GM12872 (cell line): Measurements from ENCODE around the gene RALGPS1.

Experiments
- TF ChIP-seq, protein P1 (sequence below): IDR thresholded peaks from 3 replicates; pipeline ENCODE4 v1.5.1; 2011; ENCODE audit warnings: low read depth, mild to moderate bottlenecking, low read length, moderate library complexity; ENCODE audit not compliant: insufficient read depth

Gene RALGPS1

DNA sequence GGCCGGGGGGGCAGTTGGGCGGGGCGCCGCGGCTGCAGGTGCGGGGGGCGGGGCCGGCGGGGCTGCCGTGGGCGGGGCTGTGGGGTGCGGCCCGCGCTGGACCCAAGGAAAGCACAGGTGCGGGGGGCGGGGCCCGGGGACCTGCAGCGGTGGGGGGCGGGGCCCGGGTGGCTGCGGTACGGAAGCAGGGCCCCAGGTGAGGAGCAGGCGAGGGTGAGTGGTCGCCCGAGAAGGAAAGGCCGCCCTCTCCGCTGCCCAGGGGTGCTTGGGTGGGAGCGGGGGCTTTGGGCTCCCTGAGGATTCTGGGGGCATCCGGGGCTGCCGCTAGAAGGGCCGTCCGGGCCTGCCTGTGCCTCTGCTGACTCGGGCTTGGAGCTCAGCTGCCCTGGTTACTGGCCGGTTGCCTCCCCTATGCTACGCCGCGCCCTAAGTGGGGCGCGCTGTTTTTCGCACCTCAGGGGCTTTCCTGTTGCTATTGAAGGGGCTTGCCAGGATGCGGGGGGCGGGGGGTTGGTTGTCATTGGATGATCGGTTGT lies 767 bp downstream of the RALGPS1 start:
- TF ChIP-seq, protein P1, sequence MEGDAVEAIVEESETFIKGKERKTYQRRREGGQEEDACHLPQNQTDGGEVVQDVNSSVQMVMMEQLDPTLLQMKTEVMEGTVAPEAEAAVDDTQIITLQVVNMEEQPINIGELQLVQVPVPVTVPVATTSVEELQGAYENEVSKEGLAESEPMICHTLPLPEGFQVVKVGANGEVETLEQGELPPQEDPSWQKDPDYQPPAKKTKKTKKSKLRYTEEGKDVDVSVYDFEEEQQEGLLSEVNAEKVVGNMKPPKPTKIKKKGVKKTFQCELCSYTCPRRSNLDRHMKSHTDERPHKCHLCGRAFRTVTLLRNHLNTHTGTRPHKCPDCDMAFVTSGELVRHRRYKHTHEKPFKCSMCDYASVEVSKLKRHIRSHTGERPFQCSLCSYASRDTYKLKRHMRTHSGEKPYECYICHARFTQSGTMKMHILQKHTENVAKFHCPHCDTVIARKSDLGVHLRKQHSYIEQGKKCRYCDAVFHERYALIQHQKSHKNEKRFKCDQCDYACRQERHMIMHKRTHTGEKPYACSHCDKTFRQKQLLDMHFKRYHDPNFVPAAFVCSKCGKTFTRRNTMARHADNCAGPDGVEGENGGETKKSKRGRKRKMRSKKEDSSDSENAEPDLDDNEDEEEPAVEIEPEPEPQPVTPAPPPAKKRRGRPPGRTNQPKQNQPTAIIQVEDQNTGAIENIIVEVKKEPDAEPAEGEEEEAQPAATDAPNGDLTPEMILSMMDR, result no peak

DNA sequence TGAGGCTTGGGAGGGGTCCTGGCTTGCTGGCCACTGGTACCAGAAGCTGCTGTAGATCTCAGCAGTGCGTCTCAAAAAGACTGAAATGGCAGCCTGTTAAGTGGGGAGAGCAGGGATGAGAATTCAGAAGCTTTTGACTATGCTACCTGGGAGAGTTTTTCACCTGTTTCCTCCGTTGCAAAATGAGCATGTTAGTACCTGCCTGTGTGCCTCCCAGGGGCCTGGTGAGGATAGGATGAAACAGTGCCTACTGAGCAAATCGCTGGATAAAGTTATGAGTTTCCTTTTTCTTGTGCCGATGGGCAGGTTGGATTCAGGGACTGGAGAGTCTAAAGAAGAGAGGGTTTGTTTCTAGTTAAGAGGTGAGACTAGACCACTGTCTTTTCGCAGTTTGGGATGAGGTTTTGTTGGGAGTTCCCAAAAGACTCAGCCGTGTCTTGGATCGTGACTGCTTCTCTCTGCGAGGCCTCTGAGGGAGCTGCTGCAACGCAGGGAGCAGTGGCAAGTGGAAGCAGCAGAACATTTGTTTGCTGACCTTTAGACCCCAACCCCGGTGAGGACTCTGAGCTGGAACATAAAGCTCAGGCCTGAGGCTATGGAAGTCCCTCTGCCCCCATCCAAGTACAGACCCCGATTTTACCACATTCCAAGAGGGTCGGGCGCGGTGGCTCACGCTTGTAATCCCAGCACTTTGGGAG lies 1.4 kb downstream of the RALGPS1 start:
- TF ChIP-seq, protein P1, result no peak

DNA sequence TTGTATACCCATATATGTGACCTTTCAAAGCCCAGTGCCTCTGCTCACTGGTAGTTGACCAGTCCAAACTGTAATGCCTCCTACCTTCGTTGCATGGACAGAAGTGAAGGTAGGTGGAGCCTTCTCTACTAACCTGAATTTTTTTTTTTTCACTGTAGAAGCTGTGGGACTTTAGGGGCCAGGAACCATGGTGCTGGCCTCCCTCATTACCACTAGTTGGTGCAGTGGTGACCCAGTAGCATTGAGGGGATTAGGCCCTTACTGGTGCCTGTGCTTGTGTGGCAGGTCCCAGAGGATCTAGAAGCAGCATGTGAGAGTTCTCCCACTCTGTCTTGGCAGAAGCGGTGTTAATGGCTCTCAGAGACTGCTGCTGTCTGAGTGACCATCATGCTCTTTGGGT lies 2.3 kb downstream of the RALGPS1 start:
- TF ChIP-seq, protein P1, result peak; percentile 34; the same call in 2 of the 3 replicates

DNA sequence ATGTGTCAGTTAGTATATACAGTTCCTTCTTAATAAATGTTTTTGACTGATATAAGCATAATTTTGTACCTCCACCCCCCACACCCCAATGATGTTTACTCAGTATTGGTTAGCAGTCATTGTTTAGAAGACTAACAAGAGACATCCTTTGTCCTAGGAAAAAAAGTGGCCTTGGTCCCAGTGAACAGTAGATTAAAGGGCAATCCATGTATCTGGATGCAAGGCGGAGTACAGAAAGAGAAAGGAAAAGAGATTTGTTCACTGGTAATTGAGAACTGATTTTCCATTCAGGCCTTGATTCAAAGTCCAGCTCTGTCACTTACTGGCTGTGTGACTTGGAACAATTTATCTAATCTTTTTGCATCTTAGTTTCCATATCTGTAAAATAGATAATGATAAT lies 4.6 kb downstream of the RALGPS1 start:
- TF ChIP-seq, protein P1, result no peak

DNA sequence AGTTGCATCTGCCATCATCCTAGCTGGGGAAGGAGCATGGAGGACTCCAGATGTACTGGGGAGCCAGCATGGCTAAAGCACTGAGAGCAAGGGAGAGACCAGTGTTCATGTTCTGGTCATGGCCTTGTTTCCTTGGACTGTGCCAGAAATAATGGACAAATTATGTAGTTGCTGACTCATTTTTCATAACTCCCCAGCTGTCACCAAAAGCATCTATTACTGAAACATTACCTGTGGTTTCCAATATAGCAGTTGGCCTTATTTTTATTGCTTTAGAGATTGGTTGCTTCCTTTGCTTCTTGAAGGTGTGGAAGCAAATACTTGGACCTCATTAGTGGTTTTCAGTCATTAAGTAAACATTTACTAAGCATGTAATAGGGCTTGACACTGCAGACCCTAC lies 11.3 kb downstream of the RALGPS1 start:
- TF ChIP-seq, protein P1, result no peak

DNA sequence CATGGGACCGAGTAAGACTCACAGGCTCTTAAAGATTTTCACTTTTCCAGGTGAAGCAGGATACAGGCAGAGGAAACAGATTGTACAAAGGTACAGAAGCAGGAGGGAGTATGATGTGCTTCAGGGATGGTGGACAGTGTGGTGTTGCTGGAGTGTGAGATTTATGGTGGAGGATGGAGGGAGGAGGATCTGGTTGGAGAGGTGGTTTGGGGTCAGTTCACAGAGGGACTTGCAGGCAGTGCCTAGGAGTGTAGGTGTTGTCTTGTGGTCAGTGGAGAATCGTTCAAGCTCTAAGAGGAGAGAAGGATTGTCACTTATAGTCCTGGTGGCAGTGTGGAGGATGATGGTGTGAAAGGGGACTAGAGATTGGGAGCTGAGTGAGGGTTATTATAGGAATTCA lies 11.8 kb downstream of the RALGPS1 start:
- TF ChIP-seq, protein P1, result no peak

DNA sequence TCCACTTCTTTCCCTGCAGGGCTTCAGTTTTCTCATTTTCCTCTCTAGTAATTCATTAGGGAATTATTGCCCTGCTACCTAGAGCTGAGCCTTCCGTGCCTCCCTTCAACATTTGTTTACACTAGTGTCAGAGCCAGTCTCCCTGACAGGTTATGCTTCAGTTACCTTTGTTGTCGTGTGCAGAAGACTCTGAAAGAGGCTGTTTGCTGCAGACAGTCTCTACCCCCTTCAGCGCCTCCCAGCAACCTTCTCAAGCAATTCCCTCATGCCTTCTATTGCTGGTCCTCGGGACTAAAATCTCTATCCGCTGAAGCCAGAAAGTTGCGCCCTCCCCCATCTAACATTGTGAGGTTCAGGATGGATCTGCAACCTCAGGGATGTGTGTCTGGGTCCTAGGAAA lies 12.8 kb downstream of the RALGPS1 start:
- TF ChIP-seq, protein P1, result no peak
